Skin of body (tissue), 2 donors: ENCODE data around the gene STMN1. TPM values are rescaled to one million over a fixed set of nuclear protein-coding genes. Genes with fewer than 3 reads are reported as not detected.

Experiments
- DNase-seq: peaks from one replicate; lab custom pipeline; 2025; lab: John Stamatoyannopoulos, UW
- total RNA-seq: library from RNA; depleted of rRNA; stranded (reverse); fragments of >200 nt; gene quantifications from one replicate; pipeline ENCODE4 v1.2.3, GENCODE V29; 2014

Gene STMN1
- total RNA-seq, 1 donor from 2014 or later, result 147 TPM

DNA sequence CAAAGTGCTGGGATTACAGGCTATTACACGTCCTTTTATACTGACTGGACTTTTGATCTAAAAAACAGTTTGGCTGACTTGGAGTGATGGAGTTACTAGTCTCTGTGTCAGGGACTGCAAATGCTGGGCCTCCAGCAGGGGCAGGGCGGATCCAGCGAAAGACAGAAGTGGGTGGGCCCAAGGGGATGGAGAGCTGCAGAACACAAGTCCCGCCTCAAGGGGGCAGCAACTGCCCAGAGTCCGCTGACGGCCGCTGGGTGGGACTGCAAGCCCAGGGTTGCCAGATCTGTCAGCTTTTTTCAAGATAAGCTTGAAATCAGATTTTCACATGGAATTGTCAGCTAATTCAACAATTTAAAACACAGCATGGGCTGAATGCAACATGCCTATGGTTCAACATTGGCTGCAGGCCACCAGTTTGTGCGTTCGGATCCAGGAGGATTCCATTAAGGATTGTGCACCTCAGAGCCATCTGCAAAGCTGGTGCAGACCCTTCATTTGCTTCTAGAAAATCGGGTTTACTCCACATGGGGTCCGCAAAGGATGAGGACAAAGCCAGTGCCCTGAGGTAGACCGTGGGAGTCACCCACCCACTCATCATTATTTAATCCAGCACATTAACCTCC lies 10.7 kb downstream of the STMN1 start:
- DNase-seq, result peak; percentile 96

DNA sequence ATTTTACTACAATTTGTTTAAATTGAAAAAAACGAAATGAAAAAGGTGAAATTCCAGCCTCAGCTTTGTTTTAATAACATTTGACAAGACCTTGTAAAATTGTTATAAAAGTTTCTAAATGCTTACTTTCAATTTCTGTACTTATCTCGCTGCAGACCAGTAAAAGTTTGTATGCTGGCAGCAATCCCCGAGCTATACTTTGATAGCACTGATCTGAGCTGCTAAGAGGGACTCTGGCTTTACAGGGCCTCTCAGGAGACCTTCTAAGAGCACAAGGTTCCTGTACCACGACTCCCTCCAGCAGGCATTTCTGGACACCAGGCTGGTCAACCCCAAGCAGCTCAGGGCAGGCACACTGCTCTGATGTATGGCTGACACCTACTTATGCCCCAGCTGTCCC lies 13.1 kb downstream of the STMN1 start:
- no peak for DNase-seq

DNA sequence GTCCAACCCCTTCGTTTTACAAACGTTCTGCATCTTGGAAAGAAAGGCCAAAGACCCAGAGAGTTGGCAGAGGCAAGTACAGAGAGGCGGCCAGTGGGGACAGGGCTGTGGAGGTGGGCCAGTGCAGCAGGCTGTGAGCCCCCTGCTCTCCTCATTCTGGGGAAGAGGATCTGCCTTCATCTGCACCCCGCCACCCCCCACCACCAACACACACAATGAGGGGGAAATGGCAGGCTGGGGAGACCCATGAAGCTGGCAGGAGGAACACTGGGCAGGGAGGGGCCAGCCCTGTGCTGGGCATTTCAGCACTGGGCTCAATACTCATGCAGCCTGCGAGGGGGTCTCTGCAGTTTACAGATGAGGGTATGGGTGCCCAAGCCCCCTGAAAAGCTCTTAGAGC lies 14.6 kb downstream of the STMN1 start:
- no peak for DNase-seq

DNA sequence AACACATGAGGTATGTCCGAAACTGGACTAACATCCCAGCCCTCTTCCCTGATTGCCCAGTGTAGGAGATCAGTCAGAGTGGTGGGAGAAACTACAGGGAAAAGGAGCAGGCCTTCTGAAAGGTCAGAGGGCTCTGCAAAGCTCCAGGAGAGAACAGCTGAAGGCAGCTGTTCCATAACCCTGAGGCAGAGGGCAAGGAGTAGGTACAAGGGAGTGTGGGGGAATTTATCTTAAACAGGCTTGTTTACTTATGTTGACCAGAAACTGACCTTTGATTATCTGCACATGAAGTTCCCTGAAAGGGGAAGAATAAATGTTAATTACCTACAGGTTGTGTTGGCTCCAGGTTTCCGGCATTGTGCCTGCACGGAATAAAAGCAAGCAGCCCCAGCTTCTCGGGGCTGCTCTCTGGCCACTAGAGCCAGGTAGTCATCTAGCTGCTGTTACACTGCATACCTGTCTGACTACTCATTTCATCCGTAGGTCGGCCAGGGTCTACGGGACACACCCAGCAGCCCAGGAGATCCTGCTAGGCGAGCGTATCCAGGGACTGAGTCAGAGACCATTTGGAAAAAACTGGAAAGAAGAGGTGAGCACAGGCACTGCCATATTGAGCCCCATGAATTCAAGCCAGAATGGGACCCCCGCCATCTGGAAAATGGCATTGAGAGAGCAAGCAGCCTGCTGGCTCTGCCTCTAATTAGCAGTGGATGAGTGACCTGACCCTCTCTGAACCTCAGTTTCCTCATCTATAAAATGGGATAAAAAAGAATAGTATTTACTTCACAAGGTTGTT lies 15.8 kb downstream of the STMN1 start:
- DNase-seq, result no peak

DNA sequence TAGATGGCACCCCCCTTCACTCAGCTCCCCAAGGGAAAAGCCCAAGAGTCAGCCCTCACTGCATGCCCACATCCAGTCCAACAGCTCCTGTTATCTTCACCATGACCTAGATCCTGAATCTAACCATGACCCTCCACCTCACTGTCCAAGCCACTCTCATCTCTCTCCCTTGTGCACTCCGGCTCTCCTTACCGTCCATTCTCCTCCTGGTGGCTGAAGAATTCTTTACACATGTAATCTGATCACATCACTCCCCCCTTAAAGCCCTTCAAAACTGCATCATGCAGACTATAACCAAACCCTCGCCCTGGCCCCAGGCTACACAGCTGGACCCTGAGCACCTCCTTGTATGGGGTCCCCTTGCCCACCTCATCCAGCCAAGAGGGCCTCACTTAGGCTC lies 16.7 kb downstream of the STMN1 start:
- no peak for DNase-seq

DNA sequence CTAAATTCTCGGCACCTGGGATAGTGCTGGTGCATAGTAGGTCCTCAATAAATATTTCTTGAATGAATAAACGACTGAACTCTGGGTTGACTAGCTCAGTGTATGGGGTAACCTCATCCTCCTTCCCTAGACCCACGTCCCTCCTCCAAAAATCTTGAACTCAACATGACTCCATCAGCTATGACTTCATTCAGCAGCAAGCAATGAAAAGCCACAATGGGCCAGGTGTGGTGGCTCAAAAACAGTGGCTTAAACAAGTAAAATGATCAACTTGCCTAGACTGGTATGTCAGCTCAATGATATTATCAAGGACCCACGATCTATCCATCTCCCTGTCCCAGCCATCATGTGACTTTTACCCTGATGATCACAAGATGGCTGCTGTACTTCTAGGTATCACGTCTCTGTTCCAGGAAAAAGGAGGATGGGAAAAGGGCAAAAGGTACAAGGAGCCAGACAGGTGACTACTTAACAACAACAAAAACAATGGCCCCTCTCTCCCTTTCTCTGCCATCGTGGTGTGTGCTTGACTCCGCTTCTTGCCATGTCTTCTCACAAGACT lies 17.7 kb downstream of the STMN1 start:
- DNase-seq, result no peak

DNA sequence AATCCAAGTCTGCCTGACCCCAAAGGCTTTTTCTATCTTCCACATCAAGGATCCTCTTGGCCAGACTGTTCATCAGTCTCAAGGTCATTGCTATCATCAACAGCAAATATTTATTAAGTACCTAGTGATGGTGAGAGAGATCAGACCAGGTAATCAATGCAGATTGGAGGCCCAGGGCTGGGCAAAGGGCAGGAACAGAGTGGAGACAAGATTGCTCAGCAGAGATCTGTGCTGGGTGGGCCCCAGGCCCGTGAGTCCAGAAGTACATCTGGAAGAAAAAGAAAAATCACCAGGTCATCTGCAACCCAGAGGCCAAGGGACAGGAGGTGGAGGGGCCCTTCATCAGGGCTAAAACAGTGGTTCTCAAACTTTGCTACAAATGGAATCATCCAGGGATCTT lies 20.6 kb downstream of the STMN1 start:
- no peak for DNase-seq

DNA sequence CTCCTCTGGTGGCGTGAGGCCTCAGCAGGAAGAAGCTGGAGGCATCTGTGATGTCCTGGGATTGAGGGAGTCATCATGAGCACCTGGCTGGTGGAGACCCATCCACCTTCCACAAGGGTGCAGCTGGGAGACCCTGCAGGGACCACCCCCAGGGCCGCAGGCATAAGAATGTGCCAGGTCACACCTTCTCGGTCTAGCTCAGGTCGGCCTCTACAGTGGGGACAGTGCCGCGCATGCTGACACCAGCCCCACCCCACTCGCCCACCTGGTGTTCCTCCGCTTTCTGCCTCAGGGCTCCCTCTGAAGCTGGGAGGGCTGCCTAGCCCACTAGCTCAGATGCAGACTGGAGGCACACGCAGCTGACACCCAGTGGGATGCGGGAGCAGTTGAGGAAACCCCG lies 25.0 kb downstream of the STMN1 start:
- DNase-seq, result no peak

DNA sequence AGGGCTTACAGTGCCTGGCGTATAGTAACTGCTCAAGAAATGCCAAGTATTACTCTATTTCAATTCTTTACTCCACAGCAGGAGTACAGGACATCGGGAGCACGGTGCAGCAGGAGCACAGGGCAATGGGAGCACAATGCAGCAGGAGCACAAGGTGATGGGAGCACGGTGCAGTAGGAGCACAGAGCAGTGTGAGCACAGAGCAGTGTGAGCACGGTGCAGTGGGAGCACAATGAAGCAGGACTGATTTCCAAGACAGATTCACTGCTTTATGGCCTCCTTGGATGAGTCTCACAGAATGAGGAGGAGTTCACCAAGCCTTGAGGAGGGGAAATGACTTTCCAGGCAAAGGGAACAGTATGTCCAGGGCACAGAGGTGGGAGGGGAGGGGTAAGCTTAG lies 25.7 kb downstream of the STMN1 start:
- DNase-seq, result no peak

DNA sequence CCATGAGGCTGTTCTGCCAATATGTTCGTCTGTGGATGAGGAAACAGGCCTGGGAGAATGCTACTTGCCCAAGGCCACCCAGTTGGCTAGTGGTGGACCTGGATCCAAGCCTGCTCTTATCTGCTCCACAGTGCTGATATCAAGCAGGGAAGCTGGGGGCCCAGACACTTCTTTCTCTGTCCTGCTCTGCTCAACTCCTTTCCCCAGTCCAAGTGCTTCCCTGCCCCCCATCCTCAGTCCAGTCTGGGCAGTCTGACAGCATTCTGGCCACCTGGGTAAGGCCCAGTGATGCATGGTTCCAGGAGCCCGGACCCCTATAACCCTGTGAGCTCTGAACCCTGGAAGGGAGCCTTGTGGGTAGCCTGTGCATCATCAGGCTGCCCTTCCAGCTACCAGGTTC lies 26.5 kb downstream of the STMN1 start:
- DNase-seq, result no peak

DNA sequence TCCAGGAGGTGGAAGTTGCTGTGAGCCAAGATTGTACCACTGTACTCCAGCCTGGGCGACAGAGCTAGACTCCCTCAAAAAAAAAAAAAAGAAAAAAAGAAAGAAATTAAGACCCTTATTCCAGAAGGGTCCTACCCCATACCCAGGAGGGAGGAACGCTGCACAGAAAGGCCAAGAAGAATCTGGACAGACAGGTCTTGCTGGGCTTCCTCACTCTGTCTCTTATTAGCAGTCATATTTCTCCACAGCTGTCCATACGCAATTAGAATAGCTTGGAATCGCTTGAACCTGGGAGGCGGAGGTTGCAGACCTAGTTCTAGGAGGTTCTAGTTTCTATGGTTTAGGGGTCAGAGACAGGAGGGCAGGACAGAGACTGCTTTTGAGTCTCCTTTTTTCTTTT lies 27.5 kb downstream of the STMN1 start:
- no peak for DNase-seq

DNA sequence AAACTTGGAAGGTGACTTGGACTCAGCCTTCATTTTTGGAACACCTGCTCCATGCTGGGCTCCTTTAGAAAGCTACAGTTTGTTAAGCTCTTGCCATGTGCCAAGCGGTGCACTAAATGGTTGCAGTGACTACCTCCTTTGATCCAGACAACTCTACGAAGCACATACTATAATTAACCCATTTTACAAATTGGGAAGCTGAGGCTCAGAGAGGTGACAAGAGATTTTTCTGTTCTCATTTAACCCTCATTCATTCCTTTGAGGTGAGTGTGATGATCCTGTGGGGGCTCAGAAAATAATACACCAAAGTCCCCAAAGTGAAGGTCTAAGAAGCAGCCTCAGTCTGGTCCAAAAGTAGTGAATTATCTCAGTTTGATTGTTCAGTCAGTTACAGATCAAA lies 29.1 kb downstream of the STMN1 start:
- no peak for DNase-seq

DNA sequence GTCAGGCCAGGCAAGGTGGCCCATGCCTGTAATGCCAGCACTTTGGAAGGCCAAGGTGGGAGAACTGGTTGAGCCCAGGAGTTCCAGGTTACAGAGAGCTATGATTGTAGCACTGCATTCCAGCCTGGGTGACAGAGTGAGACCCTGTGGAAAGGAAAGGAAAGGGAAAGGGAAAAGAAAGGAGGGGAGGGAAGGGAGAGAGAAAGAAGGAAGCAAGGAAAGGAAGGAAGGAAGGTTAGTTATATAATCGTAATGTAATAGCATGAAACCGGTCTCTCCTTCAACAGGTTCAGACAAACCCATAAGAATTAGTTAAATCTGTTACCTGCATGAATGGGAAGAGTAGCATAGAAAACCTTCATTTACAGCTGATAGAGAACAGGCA lies 29.5 kb downstream of the STMN1 start:
- no peak for DNase-seq

DNA sequence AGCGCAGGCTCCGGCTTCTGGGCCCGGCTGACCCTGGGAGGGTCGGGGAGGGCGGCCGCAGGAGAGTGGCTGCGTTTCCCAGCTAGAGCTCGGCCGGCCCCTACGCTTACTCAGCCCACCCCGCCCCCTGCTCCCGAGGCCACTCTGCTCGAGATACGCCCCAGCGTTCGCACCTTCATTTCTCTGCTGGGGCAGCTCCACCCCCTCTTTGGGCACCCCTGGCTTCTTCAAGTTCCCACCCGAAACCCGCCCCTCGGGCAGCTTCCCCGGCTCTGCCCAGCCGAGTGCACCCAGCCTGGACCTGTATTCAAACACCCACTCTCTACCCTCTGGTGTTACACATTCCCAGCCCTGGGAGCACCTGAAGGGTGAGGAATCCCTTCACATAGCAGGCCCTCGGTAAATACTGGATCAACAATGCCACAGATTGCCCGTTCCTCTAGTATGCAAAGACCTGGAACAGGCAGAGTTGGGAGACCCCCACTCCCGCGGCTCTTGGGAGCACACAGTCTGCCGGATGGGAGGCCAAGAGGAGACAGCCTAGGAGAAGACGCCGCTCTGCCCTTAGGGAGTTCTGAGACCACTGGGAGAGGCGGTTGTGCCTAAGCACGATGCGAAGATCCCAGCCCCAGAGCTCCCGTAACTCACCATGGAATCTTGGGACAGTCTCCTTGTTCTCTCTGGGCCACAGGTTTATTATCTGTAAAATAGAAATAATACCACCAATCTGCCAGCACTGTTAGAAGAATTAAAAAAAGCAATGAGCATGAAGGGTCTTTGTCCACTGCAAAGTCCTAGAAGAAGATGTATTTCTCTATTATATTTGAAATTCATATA lies 30.1 kb downstream of the STMN1 start:
- no peak for DNase-seq

DNA sequence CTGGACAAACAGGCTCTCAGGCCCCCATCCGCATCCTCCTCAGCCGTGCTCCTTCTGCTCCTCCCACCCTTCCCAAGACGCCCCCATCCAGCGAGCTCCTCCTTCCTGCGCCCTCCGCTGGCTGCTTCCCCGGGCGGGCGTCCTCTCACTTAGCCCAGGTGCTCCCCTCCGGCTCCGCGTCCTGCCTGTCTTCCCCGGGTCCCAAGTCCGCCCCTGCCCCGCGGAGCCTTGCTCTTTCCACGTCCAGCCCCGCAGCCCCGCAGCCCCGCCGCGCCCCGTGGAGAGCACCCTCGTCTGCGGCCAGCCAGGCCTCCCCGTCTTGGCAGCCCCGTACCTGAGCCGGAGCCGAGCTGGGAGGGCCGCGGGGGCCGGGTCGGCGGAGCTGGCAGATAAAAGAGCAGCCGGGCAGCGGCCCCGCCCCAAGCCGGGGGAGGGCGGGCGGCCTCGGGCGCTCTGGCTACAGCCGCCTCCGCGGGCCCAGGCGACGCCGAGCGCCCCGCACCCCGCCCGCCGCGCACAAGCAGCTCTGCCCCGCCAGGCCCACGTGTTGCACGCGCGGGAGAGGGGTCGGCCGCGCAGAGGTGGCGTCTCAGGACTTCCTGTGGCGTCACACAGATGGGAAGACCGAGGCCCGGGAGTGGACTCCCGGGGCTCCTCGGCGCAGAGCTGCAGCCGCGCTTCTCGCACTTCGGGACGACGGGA lies 30.9 kb downstream of the STMN1 start, which contains the start of gene PAQR7:
Gene PAQR7 (minus strand): TSS at position 555 of the 702 bp plus-strand sequence. CDS start 11,869 bp downstream, outside the sequence.
- DNase-seq, result peak; percentile 48

DNA sequence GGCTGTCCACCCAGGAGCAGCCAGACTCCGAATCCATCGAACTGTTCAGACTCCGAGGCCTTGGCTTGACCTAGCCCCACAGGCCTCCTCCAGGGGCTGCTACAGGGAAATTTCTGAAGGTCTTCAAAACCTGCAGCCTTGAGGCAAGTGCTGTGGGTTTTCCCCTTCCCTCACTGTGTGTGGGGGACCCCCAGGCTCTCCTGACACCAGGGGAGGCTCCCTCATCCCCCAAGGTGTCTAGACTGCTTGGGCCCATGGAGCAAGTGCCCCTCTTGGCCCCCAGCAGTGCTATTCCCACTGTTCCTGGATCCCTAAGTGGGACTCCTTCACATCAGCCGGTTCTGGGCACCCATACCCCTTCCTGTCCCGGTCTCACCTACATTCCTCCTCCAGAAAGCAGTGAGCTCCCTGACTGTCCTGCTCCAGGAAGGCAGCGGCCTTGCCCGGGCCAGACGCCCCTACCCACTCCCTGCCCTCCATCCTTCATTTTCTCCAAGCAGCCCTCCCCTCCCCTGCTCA lies 31.5 kb downstream of the STMN1 start:
- DNase-seq, result no peak

DNA sequence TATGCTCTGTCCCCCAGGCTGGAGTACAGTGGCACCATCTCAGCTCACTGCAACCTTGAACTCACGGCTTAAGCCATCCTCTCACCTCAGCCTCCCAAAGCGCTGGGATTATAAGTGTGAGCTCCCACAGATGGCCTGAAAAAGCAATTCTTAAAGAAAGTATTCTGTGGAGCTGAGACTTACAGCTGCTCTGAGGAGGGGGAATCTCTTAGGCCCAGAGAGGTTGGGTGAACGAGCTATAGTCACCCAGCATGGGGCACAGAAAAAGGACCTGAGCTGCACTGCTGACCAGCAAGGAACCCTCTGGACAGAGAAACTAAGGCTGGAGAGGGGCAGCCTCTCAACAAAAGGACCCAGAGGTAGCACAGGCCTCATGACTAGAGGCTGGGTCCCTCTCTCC lies 32.0 kb downstream of the STMN1 start:
- no peak for DNase-seq

DNA sequence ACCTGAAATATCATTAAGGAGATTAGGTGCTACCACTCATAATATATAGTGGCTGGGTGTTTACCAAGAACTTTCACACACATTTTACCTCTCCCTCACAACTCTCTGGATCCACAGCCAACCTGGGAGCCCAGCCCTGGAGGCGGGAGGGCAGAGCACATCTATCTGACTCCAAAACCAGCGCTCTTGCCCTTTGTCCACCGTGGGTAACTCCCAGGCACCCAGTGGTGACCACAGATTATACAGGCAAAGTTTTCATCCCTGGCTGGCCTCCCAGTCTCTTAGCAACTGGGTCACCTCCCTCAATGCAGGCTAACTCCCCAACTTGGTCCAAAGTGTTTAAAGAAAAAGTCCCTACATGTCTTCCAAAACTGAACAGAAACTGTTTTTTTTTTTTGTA lies 33.1 kb downstream of the STMN1 start:
- no peak for DNase-seq

DNA sequence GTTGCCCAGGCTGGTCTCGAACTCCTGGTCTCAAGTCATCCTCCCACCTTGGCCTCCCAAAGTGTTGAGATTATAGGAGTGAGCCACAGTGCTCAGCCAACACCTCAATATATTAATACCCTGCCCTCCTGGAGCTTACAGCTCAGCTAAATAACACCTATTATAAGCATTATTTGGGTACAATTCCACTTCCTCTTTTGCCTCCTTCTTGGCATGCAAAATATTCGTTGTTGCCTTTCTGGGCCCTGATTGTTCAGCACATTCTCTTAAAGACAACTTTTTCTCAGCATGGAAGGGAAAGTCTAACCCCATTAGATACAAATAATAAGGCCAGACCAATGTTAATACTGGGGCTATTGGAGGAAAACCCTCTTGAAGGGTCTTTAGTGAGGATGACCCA lies 33.5 kb downstream of the STMN1 start:
- no peak for DNase-seq

DNA sequence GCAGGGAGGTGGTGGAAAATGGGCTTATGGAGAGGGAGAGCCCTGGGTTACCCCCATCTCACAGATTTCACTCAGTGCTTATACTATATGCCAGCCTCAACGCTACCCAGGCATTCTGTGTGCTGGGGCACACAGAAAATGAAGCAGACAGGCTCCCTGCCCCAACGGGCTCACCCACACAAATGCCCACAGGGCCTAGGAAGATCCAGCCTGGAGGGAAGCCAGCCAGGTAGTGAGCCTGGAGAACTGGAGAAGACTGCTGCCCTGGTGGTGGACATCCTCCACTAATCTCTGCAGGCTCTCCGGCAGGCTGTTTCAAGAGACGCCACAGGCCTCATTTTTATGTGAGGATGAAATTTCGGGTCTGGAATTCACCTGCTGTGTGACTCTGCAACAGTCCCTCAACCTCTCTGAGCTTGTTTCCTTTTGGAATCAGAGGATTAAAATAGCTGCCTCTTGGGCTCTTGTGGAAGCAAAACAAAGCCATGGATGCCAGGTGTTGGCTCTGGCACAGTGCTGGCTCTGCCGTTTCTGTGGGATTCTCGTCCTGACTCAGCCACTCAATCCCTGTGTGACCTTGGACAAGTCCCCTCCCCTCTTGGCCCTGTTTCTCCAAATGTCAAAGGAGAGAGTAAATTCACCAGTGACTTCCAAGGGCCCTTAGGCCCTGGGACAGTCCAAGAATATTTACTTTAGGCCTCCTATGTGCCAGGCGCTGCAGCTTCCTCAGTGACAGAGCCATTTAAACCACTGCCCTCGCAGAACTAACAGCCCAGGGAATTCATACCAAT lies 34.3 kb downstream of the STMN1 start:
- DNase-seq, result no peak
